ENCODE results near the gene RXRB. TPM values are rescaled to one million over a fixed set of nuclear protein-coding genes. Genes with fewer than 3 reads are reported as not detected.
A peak's percentile ranks its signal among the peaks of the same experiment; 100 is the strongest.

RXRB gene
- total RNA-seq, 1 donor from 2014 or later = 56.8 TPM

GRCh38 chr6:33211666-33212422 is 11.4 kb upstream of the RXRB start:
- no peak for DNase-seq (ENCODE audit: low spot score)

- DNase-seq (ENCODE audit: low spot score) = no peak
These were observed 10.7 kb upstream of the RXRB start for GRCh38 chr6:33211136-33211535.

GRCh38 chr6:33209856-33210255 is 9.4 kb upstream of the RXRB start:
- no peak for DNase-seq (ENCODE audit: low spot score)

- peak; percentile 86 for DNase-seq (ENCODE audit: low spot score)
These were observed 7.9 kb upstream of the RXRB start, which contains the start of gene RING1 for GRCh38 chr6:33208091-33208967. TSS of gene RING1 (plus strand) at chr6:33208500. CDS start at chr6:33208823, 323 bp downstream.

GRCh38 chr6:33207552-33208090 is 7.2 kb upstream of the RXRB start:
- no peak for DNase-seq (ENCODE audit: low spot score)

- DNase-seq (ENCODE audit: low spot score) = no peak
These were observed 6.5 kb upstream of the RXRB start for GRCh38 chr6:33206864-33207551.

GRCh38 chr6:33206027-33206863 is 5.8 kb upstream of the RXRB start:
- no peak for DNase-seq (ENCODE audit: low spot score)

GRCh38 chr6:33205191-33206026 is 4.9 kb upstream of the RXRB start:
- DNase-seq (ENCODE audit: low spot score) = no peak

GRCh38 chr6:33204415-33205190 is 4.1 kb upstream of the RXRB start, which contains the start of gene HSD17B8:
TSS of gene HSD17B8 (plus strand) at chr6:33204655. CDS start at chr6:33204669, 14 bp downstream.
- DNase-seq (ENCODE audit: low spot score) = peak; percentile 95

- no peak for DNase-seq (ENCODE audit: low spot score)
These were observed 3.6 kb upstream of the RXRB start for GRCh38 chr6:33204165-33204414.

GRCh38 chr6:33203443-33204164 is 3.1 kb upstream of the RXRB start:
- no peak for DNase-seq (ENCODE audit: low spot score)

GRCh38 chr6:33202799-33203198 is 2.3 kb upstream of the RXRB start:
- DNase-seq (ENCODE audit: low spot score) = no peak

GRCh38 chr6:33201935-33202334 is 1.5 kb upstream of the RXRB start:
- no peak for DNase-seq (ENCODE audit: low spot score)

- no peak for DNase-seq (ENCODE audit: low spot score)
These were observed 681 bp upstream of the RXRB start for GRCh38 chr6:33201147-33201545.

GRCh38 chr6:33199687-33200218 is 712 bp downstream of the RXRB start:
- peak; percentile 50 for DNase-seq (ENCODE audit: low spot score)

- no peak for DNase-seq (ENCODE audit: low spot score)
These were observed 1.5 kb downstream of the RXRB start for GRCh38 chr6:33198853-33199436.

GRCh38 chr6:33198159-33198852 is 2.2 kb downstream of the RXRB start:
- DNase-seq (ENCODE audit: low spot score) = no peak
